ENCODE data around the gene PAN3.

PAN3 gene

GRCh38 chr13:28283600-28283999 lies 145.3 kb downstream of the PAN3 start:
- DNase-seq, result no peak

GRCh38 chr13:28286263-28286662 lies 147.9 kb downstream of the PAN3 start:
- DNase-seq, result no peak

GRCh38 chr13:28297341-28297740 lies 159.0 kb downstream of the PAN3 start:
- no peak for DNase-seq

GRCh38 chr13:28299916-28300315 lies 161.6 kb downstream of the PAN3 start:
- DNase-seq, result no peak

GRCh38 chr13:28301839-28302238 lies 163.5 kb downstream of the PAN3 start:
- no peak for DNase-seq

GRCh38 chr13:28306325-28306724 lies 168.0 kb downstream of the PAN3 start:
- no peak for DNase-seq

GRCh38 chr13:28313579-28313978 lies 175.2 kb downstream of the PAN3 start:
- DNase-seq, result no peak

DNA sequence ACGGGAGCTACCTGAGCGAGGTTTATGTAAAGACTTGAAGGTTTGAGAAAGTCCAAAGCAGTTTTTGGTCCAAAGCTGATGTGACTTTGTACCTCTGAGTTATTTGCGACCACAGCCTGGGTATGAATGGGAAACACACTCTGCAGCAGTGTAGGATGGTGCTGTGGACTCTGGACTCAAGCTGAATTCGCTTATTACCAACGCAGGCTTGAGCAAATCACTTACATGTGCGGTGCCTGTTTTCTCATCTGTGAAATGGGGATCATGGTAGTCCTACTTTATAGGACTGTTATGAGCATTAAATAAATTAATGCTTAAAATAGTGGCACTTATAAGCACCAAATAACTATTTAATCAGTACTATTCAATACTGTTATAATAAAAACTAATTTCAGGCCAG lies 176.5 kb downstream of the PAN3 start:
- no peak for DNase-seq

DNA sequence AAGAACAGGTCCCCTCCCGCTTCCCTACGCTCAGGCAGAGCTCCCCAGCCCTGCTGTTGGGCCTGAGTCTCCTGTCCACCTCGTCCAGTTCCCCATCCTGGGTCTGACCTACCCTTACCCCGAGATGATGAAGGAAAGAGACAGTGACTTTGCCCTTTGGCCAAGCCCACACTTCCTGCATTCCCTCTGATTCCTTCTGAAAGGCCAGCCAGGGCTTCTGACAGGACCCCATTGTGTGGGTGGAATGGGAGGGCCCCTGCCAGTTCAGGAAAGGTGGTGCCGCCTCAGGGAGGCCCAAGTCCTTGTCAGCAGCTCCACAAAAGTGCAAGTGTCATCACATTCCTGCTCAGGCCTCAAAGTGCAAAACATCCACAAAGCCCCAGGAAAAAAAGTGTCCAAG lies 177.8 kb downstream of the PAN3 start:
- no peak for DNase-seq

- no peak for DNase-seq
Measured at GRCh38 chr13:28316836-28317235, 178.5 kb downstream of the PAN3 start.

- no peak for DNase-seq
Measured at GRCh38 chr13:28318496-28318895, 180.2 kb downstream of the PAN3 start.

- DNase-seq, result no peak
Measured at GRCh38 chr13:28319528-28319927, 181.2 kb downstream of the PAN3 start.

GRCh38 chr13:28320209-28320608 lies 181.9 kb downstream of the PAN3 start:
- DNase-seq, result no peak

DNA sequence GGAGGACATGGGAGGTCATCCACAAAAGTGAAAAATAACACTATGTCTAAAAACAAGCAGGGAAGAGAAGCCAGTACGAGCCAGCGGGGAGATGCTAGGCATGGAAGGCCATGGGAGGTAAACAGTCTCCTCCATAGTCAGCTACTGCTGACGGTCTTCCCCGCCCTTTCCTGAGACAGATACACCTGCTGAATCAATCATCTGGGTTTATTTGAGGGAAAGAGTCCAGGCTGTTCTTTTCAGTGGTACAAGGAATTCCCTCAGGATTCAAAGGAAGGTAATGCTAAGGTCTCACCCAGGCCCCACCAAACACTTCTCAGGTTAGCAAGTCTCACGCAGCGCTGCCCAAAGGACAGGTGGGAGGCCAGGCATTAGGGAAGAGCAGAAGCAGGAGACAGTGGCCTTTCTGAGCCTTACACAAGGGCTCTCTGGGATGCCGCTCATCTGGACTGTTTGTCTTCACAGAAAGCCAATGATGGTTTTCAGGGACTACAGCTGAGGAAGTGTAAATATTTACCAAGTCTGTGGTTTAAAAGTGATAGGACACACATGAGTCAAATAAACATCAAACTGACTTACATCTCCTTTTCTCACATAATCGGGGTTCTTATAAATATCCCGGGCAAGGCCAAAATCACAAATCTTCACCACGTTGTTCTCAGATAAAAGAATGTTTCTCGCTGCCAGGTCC lies 182.7 kb downstream of the PAN3 start:
- DNase-seq, result no peak

- no peak for DNase-seq
Measured at GRCh38 chr13:28321756-28322155, 183.4 kb downstream of the PAN3 start.

DNA sequence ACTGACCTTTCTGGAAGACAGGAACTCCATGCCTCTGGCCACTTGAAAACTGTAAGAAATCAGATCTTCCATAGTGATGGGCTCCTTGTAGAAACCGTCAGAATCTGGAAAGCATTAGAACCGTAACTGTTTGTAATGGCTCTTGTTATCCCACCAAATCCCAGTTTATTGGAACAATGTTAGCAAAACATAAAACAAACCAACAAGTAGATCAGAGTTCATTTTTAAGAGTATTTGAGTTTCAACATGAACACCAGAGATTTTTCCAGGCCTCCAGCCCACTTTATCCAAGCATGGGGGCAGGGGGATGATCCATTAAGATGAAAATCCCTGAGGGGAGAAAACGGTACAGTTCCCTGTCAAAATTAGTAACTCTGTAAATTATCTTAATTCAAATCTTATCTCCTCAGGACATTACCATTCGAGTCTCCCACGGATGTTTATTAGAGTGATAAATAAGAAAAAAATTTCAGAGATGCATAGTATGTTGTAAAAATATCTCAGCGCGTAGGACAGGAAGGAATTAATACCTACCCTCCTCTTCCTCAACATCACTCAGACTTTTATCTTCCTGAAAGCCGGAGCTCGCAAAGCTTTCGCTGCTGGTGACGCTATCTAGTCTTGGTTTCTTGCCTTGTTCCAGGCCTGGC lies 184.0 kb downstream of the PAN3 start:
- DNase-seq, result no peak

- DNase-seq, result peak in 41 of 56 donors; percentile 1 to 56 (median 10)
Measured at GRCh38 chr13:28324181-28324789, 185.9 kb downstream of the PAN3 start.

- DNase-seq, result no peak
Measured at GRCh38 chr13:28325022-28325421, 186.7 kb downstream of the PAN3 start.

- DNase-seq, result no peak
Measured at GRCh38 chr13:28326056-28326455, 187.7 kb downstream of the PAN3 start.

DNA sequence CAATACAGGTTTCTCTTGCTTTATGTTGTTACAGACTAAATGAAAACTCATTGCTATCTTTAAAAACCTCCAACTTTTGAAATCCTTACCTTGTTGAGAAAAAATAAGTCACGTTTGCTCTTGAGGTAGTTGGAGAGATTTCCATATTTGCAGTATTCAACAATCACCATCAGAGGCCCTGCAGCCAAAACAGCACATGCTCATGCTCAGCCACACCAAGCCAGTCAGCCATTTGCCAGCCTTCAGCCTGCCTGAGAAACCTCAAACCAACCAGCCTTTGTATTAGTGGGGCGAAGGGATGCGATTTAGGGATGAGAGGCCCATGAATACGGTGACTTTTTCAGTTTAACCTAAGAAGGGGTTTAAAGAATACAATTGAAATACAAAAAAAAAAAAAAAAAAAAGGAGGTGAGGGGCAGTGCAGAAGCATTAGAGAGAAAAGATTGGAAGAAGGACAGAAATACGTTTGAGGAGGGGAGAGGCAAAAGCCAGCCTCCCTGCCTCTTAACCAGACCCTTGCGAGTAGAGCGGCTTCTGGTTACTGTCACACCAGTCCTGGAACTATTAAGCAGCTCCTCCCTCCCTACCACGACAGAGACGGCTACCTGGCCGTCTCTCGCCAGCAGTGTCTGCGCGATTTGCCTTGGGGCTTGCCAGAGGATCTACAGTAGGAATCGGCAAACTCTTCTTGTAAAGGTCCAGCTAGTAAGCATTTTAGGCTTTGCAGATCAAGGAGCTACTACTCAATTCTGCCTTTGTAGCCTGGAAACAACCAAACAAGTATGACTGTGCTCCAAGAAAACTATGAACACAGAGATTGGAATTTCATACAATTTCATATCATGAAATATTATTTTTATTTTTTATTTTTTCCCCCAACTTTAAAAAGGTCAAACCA lies 189.3 kb downstream of the PAN3 start:
- no peak for DNase-seq

GRCh38 chr13:28328271-28328607 lies 189.9 kb downstream of the PAN3 start:
- no peak for DNase-seq

Data from nucleus accumbens (tissue), 56 donors.